Fibroblast of skin of scalp (primary cell): ENCODE data around the gene FHOD3.

Experiments
- DNase-seq: peaks from one replicate; pipeline ENCODE4 v3.0.0-alpha.2; 2013

FHOD3 gene

DNA sequence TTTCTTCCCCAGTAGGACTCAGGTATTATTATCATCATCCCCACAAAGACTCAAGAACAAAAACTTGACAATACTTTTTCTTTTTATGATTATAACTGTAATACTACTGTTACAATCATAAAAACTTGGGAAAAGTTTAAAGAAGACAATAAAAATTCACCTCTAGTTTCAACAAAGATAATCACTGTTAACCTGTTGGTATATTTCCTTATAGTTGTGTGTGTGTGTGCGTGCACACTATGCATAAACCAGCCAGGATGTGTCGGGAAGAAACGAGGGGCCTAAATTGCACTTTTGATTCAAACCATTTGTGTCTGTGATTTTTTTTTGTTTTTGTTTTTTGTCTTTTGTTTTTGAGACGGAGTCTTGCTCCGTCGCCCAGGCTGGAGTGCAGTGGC, 298.3 kb downstream of the FHOD3 start:
- no peak for DNase-seq

DNA sequence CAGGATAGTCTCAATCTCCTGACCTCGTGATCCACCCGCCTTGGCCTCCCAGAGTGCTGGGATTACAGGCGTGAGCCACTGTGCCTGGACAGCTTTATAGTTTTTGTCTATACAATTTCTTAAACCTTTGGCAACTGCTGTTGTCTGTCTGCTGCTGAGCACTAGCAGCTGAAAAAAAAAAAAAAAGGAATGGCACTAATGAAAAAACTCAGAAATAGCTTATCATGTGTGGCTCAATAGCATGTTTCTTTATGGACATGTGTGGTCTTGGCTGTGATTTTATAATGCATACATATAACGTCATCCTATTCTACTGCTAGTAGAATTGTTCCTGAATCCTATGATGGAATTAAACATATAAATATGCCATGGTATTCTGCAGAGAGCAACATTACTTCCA, 300.1 kb downstream of the FHOD3 start:
- DNase-seq = no peak

DNA sequence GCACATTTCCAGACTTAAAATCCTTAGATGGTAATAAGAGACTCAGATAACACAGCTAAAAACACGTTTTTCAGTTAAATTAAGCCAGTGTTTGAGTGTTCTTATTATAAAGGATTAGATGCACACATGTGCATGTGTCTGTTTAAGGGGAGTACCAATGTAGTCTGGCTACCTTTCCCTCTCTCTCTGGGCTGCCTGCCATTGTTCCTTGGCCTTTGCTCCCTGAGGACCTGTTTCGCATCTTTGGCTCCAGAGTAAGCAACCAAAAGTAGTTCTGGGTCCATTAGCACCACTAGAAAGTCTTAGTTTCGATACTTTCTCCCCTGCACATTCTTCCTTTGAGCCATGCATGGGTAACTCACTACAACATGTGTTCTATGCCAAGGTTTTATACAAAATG, 303.0 kb downstream of the FHOD3 start:
- DNase-seq = no peak

DNA sequence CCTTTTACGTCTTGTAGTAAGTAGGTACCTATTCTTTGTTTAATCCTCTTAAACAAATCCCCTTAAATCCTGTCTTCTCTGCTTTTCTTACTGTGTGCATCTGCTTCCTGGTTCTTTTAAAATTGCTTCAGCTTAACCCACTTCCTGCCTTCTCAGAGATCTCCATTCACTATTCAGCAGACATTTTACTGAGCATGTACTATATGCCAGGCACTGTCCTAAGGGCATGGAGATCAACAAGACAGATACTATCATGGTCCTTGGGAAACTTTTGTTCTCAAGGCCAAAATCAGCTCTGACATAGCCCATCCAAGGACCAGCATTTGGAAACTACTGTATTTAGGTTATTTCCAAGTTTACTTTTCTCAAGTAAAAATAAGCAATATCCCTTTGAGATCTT, 303.8 kb downstream of the FHOD3 start:
- DNase-seq = no peak

DNA sequence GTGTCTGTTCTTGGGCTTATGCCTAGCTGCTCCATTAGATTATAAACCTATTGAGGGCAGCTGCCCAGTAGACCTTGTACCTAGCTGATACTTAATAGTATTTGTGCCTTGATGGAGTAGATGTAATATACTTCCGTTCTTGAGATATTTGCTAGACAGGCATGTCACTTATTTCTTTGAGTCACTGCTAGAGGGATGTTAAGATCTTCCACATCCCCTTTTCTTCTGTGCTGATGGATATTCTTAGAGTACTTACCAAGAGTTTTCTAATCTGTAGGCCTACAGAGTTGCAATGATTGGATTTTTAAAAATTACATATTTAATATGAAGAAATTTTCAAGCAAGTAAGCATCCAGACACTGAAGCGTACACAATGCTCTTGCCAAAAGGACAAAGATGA, 304.6 kb downstream of the FHOD3 start:
- DNase-seq = no peak

DNA sequence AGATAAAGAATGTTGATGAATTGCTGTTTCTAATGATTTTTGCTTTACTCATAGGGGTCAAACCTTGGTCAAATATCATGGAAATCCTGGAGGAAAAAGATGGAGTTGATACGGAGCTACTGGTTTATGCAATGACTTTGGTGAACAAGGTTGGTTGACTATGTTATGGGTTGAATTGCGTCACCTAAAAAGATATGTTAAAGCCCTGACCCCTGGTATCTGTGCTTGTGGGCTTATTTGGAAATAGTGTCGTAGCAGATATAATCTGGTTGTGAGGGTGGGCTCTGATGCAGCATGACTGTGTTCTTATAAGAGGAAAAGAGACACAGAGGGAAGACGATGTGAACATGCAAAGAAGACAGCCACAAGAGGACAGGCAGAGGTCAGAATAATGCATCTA, 305.1 kb downstream of the FHOD3 start:
- no peak for DNase-seq

DNA sequence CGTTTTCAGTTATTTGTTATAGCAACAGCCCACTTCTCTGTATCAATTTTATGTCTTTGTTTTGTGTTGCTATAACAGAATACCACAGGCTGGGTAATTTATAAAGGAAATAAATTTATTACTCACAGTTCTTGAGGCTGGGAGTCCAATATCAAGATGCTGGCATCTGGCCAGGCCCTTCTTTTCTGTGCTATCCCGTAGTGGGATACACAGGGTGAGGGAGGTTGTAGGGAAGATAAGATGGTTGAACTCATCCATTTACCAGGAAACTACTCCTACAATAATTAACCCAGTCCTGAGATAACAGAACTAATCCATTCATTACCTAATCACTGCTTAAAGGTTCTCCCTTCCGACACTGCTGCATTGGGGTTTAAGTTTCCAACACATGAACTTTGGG, 310.6 kb downstream of the FHOD3 start:
- no peak for DNase-seq

DNA sequence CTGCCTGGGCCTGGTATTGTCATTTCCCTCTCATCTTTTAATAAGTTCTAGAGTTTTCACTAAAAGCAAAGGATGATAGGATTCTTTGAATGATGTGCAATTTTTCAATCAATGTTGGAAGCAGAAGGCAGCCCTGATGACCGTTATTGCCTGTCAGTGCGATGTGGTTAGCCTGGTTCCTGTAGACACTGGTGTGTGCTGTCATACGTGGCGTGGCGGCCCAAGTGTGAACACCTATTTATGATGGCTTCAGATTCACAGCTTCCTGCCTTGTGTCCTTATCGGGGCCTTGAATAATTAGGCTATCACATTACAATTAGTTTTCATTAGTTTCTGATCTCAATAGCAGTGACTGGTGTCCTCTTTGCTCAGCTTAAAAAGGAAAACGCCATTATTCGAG, 312.7 kb downstream of the FHOD3 start:
- DNase-seq = no peak

DNA sequence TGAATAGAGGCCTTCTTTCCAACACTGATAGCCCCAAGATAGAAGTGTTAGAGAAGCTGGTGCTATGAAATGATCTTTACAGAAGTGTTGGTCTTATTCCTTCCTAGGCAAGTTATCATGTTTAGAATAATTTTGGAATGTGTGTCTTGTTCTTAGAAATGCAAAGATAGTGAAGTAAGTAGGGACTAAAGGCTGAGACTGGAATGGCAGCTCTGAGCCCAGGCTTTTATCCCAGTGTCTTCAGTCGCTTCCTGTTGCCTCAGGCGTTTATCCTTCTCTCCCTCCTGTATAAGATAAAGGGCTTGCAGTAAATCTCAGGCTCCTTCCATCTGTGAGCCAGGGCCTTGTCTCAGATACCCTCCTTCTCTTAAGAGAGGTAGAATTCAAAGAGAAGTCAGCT, 313.1 kb downstream of the FHOD3 start:
- no peak for DNase-seq

DNA sequence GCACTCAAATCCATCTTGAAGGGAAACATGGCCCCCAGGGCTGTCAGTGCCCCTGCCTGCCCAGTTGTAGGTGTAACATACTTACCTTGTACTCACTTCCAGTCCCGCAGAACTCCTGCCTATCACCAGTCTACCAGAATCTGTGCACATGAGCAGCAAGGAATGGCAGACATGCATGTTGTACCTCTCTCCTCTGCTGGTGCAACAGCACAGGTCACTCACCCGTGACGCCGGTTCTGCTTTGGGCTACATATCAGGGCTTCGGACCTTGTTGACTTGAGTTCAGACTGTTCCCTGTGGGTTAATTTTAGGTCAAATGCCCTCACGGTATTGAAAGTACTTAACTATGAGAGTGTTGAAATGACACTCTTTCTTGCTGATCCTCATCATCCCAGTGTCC, 315.6 kb downstream of the FHOD3 start:
- DNase-seq = no peak

DNA sequence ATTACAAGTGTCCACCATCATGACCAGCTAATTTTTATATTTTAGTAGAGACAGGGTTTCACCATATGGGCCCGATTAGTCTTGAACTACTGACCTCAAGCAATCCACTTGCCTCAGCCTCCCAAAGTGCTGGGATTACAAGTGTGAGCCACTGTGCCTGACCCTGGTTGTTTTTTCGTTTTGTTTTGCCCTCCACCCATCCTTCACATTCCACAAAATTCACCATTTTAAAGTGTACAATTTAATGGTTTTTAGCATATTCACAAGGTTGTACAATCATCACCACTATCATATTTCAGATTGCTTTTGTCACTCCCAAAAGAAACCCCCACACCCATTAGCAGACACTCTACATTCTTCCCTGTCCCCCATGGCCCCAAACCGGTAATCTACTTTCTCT, 316.3 kb downstream of the FHOD3 start:
- no peak for DNase-seq

DNA sequence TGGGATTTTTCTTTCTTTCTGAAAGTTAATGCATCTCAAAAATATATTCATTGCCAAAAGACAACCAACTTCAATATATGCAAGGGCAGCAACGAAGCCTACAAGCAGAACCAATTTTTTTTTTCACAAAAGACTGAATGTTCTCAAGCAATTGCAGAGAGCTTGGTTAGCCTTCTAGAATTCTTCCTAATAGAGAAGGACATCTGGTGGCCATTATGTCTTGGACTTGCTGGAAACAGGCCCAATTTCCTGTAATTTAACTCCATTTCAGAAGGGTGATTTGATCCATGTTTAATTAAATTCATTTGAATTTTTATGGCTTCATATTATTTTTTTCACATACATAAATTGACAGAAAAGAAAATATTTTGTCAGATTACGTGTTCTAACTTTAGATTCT, 323.3 kb downstream of the FHOD3 start:
- peak; percentile 37 for DNase-seq

DNA sequence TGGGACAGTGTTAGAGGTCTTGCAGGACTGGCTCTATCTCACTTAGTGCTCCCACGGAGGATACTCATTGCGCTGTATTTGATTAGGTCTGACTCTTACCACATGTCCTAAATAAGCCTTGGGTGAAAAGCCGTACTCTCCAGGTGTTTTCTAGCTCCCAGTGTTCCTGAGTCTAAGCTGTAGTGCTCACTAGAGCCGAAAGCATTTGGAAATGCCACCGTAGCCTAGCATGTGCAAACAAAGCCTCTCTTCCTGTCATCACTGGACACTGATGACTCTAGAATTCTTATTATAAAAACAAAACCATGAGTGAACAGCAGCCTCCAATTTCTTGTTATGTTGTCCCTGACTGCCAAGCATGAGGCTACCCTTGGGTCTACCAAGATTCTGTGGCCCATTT, 325.1 kb downstream of the FHOD3 start:
- DNase-seq = no peak

DNA sequence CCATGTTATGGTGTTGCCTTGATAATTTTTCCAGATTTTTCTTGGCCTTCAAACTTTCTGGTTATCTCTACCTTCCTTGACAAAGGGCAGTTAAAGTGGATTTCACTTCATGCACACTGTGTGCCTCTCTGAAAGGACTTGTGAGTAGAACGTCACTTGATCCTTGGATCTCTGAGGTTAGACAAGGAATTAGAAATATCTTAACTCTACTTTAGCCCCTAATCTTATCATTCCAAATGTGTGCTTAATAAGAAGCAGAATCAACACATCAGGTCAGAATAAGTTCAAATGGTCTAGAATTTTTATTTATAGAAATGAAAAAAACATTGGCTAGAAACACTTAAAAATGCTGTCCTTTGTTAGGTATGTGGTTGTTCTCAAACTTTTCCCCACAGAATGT, 325.6 kb downstream of the FHOD3 start:
- DNase-seq = no peak

DNA sequence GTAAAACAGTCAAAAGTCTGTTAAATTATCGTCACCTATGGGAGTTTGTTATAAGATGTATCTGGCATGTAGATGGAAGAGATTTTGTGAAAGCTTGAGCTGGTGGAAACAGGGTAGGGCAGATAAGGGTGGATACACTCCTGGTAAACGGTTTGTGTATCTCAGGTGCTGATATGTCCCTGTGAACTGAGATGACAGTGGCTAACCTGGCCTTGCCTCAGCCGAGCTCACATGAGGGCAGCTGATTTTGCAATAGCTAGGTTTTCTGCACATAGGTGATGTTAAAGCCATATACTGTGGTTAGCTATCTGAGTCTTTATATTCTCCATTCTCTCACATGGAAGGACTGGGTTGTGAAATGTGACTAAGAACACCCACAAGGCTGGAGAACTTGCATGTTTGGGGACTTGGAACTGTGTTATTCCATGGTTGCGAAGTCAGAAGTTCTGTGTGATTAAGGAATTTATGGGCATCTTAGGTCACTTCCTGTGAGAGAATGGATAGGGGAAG, 326.2 kb downstream of the FHOD3 start:
- DNase-seq = peak; percentile 19

DNA sequence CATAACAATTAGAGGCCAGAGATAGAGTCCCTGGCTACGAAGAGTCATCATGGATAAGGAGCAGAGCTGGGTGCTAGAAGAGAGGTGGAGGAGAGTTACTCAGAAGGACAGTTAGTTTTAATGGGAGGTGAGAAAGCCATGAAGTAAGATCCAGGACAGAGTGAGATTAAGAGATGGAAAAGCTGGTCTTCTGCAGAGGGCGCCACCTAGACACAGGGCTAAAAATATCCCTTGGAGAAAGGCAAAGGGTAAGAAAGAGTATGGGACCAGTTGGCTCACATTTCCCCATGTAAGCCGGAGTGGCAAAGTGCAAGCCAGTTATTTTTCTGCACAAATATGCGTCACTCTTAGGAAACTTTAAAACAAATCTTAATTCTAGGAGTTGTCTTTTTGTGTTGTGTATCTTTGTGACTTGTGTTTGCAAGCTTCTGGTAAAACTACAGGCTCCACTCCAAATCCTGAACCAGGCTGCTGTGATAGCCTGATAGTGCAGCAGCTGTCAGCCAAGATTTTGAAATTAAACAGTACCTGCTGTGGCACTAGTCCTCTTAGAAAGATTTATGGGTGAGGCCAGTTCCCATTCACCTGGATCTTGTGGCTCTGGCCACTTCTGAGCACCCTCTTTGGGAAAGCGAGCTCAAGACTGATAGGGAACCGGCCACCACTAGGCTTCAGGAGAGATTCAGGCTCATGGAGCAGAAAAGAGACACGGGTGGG, 327.1 kb downstream of the FHOD3 start:
- DNase-seq = no peak

DNA sequence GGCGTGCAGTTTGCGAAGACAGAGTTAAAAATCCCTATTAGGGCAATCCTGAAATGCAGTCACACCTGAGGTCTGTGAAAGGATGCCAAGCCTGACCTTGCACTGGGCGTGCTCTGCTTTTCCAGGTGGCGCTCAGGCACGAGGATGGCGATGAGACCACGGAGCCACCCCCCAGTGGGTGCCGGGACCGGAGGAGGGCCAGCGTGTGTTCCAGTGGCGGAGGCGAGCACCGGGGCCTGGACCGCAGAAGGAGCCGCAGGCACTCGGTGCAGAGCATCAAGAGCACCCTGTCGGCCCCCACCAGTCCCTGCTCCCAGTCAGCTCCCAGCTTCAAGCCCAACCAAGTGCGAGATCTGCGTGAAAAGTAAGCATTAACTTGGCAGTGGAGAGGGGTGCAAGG, 327.9 kb downstream of the FHOD3 start:
- DNase-seq = no peak

DNA sequence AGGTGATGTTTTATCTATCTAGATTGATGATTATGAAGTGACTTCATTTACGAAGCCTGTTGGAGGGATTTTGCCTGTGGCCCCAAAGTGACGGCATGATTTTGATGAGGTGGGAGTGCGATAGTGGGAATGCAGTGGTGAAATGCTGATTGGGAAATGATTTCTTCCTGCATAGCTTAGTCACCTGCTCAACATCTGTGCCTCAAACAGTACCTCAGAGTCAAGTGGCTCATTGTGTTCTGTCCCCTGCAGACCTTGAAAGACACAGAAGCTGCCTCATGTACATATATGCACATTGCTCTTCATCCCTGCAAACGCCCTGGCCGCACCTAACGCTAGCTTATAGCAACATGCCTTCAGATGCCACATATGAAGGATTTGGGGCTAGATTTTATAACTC, 330.1 kb downstream of the FHOD3 start:
- no peak for DNase-seq

DNA sequence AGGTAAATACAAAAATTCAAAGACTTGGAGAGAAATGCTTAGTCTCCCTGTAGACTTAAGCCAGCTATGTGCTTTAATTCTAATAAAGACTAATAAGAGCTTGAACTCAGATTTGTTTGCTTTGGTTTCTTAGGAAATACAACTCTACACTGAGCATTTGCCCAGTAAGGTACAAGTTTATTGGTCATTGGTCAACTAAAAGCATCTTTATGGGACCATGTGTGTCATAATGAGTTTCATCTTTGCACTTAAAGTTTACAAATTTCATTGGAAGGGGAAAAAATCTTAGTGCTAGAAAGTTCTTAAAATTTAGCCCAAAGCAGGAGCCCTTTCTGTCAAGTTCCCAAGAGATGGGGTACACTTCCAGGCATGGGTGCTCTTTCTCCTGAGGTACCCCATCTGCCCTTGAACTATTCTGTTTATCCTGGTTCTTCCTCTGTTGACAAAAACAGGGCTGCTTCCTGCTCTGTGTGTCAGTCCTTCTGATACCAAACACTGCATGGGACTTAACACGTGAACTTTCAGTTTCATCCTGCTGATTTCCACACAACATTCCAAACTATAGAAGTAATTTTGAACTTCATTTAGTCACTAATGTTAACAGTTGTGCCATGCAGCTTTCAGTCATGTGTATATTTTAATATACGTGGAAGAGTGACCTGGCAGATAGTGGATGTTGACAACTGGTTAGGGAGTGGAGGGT, 331.1 kb downstream of the FHOD3 start:
- peak; percentile 62 for DNase-seq

DNA sequence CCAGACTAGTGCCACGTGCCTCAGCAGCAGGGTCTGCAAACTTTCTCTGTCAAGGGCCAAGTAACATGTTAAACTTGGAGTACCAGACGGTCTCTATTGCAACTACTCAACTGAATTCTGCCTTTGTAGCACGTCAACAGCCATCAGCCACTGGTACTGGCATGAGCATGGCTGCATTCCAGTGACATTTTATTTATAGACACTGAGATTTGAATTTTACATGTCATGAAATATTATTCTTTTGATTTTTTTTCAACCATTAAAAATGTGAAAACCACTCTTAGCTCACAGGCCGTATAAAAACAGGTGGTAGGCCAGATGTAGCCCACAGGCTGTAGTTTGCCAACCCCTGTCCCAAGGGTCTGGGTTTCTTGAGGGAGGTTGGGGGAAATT, 331.6 kb downstream of the FHOD3 start:
- no peak for DNase-seq

DNA sequence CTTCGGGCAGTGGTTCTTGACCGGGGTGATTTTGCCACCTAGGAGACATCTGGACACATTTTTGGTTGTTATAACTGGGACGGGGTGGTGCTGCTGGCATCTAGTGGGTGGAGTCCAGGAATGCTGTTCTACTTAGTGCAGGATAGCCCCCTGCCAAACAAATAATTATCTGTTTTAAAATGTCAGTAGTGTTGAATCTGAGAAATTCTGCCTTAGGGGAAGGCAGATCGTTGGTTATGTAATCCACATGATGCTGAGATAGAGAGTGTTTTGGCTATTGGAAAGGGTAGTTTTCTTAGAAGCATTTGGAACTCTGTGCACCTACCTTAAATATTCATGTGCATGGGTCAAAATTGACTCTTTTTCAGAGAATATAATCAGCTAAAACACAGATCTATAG, 332.3 kb downstream of the FHOD3 start:
- no peak for DNase-seq

DNA sequence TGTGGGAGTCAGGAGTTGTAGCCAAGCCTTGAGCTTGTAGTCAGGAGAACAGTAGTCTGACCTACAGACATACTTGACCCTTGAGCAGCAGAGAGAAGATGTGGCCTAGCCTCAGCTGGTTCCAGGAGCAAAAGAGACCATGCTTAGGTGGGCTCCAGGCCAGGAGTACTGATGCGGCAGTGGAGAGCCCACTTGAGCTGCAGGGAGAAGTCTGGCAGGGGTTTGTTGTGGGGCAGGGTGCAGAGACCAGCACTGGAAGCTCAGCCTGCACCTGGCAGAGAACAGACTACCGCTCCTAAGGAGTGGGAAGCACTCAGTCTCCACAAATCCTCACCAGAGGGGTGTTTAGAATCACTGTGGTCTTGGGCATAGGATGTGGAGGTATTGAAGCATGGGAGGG, 333.4 kb downstream of the FHOD3 start:
- DNase-seq = no peak

DNA sequence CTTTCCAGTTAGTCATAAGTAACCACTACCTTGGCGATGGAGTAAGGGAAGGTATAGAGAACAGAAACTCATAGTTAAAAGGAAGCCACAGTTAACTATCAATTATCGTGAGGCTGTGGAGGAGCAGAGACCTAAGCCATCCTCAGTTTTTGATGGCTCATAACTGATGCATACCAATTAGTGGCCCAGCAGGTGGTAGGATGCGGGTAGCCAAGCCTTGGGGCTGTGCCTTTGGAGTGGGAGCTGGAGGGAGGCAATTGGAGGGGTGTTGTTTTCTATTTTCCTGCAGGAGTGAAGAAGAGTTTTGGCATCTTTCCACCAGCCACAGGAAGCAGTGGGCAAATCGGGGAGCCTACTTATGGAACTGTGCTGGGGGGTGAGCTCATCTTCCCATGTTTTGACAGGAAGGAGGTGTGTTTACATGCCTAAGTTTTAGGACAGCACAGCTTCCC, 336.5 kb downstream of the FHOD3 start:
- peak; percentile 23 for DNase-seq

DNA sequence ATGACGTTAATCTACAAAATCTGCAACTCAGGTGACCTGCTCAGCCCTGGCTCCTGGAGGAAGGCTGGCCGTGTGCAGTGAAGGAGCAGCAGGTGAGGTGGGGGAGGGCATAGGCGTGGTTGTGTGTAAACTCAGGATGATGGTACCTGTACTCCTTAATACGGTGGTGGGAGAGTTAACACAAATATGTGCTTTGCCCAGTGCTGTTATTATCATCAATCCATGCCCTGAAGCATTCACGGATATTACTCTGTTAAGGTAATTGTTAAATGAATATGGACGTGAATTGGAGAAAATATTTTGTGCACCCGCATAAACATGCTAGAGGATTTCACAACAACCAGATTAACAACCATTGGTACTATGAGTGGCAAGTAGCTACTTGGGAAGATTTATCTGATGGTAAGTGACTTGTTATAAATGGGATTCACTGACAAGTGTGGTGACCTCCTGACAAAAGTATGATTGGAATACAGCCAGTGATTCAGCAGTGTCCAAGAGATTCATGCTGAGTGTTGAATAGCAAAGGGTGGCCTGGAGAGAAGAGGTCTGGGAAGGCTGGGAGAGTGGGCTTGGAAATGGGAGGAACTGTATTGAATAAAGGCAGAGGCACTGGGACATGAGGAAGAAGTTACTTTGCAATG, 337.2 kb downstream of the FHOD3 start:
- DNase-seq = peak; percentile 51
